Dendritic cell treated with granulocyte-macrophage colony-stimulating factor and Interleukin-4, amounts not matched to agents 40 ng/mL and 50 ng/mL, for 4 days (primary cell): ENCODE measurements around the gene STXBP6.
"Not testable (repeated sequence)": the region's sequence is repeated elsewhere in the genome, so short reads cannot be mapped to it uniquely, and the experiment has no call there.

Experiments
- H3K27ac Mint-ChIP-seq: one replicate; pipeline ENCODE4 v1.8.0; 2022; ENCODE audit warnings: mild to moderate bottlenecking, mixed read lengths
- H3K27me3 Mint-ChIP-seq: one replicate; pipeline ENCODE4 v1.8.0; 2022; ENCODE audit warnings: mild to moderate bottlenecking, mixed read lengths
- H3K36me3 Mint-ChIP-seq: one replicate; pipeline ENCODE4 v1.8.0; 2022; ENCODE audit warnings: low read depth, mixed read lengths
- H3K4me1 Mint-ChIP-seq: one replicate; pipeline ENCODE4 v1.8.0; 2022; ENCODE audit warnings: low read depth, mixed read lengths
- H3K4me3 Mint-ChIP-seq: one replicate; pipeline ENCODE4 v1.8.0; 2022; ENCODE audit warnings: mild to moderate bottlenecking, moderate library complexity, mixed read lengths
- H3K9me3 Mint-ChIP-seq: one replicate; pipeline ENCODE4 v1.8.0; 2022; ENCODE audit warnings: mixed read lengths
- intact Hi-C: fragments of 100-400 bp; cut with micrococcal nuclease; formaldehyde crosslinking; loops from one replicate; pipeline ENCODE4 v1.15.0; 2022

The STXBP6 gene

GRCh38 chr14:24836324-24836723, 213.6 kb downstream of the STXBP6 start:
- H3K36me3 Mint-ChIP-seq, H3K27ac Mint-ChIP-seq, H3K27me3 Mint-ChIP-seq, intact Hi-C loops, H3K4me1 Mint-ChIP-seq, H3K9me3 Mint-ChIP-seq, H3K4me3 Mint-ChIP-seq: not testable (repeated sequence)

GRCh38 chr14:24834956-24835355, 215.0 kb downstream of the STXBP6 start:
- no peaks in the 10 kb centered on the region for H3K4me1 Mint-ChIP-seq

GRCh38 chr14:24833385-24833784, 216.6 kb downstream of the STXBP6 start:
- Mint-ChIP-seq H3K9me3 (no peaks in the 10 kb centered on the region), H3K27me3 (no peaks in the 10 kb centered on the region), H3K36me3 (no peaks in the 10 kb centered on the region), H3K4me3 (no peak overlapping the region), H3K4me1 (no peaks in the 10 kb centered on the region), H3K27ac (no peak overlapping the region)
- intact Hi-C loops, result no loop called here

More at GRCh38 chr14:24834956-24835355, 215.0 kb downstream of the STXBP6 start:
- H3K9me3 Mint-ChIP-seq, result no peaks in the 10 kb centered on the region
- no peaks in the 10 kb centered on the region for H3K36me3 Mint-ChIP-seq
- intact Hi-C loops, result no loop called here
- no peaks in the 10 kb centered on the region for H3K27me3 Mint-ChIP-seq
- H3K27ac Mint-ChIP-seq, result no peak overlapping the region
- H3K4me3 Mint-ChIP-seq, result no peak overlapping the region

GRCh38 chr14:24831677-24832076, 218.3 kb downstream of the STXBP6 start:
- no peaks in the 10 kb centered on the region for H3K4me1 Mint-ChIP-seq
- no peaks in the 10 kb centered on the region for H3K27me3 Mint-ChIP-seq
- no peak overlapping the region for H3K27ac Mint-ChIP-seq
- intact Hi-C loops, result no loop called here
- no peaks in the 10 kb centered on the region for H3K36me3 Mint-ChIP-seq
- H3K9me3 Mint-ChIP-seq, result no peaks in the 10 kb centered on the region
- H3K4me3 Mint-ChIP-seq, result no peak overlapping the region

GRCh38 chr14:24829862-24830261, 220.1 kb downstream of the STXBP6 start:
- intact Hi-C loops, result no loop called here
- no peak overlapping the region for H3K4me3 Mint-ChIP-seq
- H3K27ac Mint-ChIP-seq, result no peak overlapping the region
- H3K4me1 Mint-ChIP-seq, result no peaks in the 10 kb centered on the region
- no peaks in the 10 kb centered on the region for H3K9me3 Mint-ChIP-seq
- no peaks in the 10 kb centered on the region for H3K27me3 Mint-ChIP-seq
- H3K36me3 Mint-ChIP-seq, result no peaks in the 10 kb centered on the region

- Mint-ChIP-seq H3K4me3 (no peak overlapping the region), H3K27me3 (no peaks in the 10 kb centered on the region), H3K9me3 (no peaks in the 10 kb centered on the region), H3K27ac (no peak overlapping the region), H3K36me3 (no peaks in the 10 kb centered on the region), H3K4me1 (no peaks in the 10 kb centered on the region)
- intact Hi-C loops, result no loop called here
Measured at GRCh38 chr14:24828486-24828885, 221.5 kb downstream of the STXBP6 start.

- Mint-ChIP-seq H3K27ac (no peak overlapping the region), H3K4me1 (no peaks in the 10 kb centered on the region), H3K4me3 (no peak overlapping the region), H3K36me3 (no peaks in the 10 kb centered on the region), H3K27me3 (peaks cover 7% of the 10 kb centered on the region), H3K9me3 (no peaks in the 10 kb centered on the region)
- intact Hi-C loops, result no loop called here
Measured at GRCh38 chr14:24826390-24826789, 223.6 kb downstream of the STXBP6 start.

- Mint-ChIP-seq H3K4me3 (no peak overlapping the region), H3K9me3 (no peaks in the 10 kb centered on the region), H3K36me3 (no peaks in the 10 kb centered on the region), H3K4me1 (no peaks in the 10 kb centered on the region), H3K27me3 (peaks cover 9% of the 10 kb centered on the region), H3K27ac (no peak overlapping the region)
- intact Hi-C loops, result no loop called here
Measured at GRCh38 chr14:24820616-24821015, 229.3 kb downstream of the STXBP6 start.

- Mint-ChIP-seq H3K36me3 (no peaks in the 10 kb centered on the region), H3K27me3 (peaks cover 9% of the 10 kb centered on the region), H3K4me3 (no peak overlapping the region), H3K4me1 (no peaks in the 10 kb centered on the region), H3K27ac (no peak overlapping the region), H3K9me3 (no peaks in the 10 kb centered on the region)
- intact Hi-C loops, result no loop called here
Measured at GRCh38 chr14:24818823-24819341, 231.1 kb downstream of the STXBP6 start.

- H3K4me1 Mint-ChIP-seq, result no peaks in the 10 kb centered on the region
- no peak overlapping the region for H3K27ac Mint-ChIP-seq
- intact Hi-C loops, result no loop called here
- H3K27me3 Mint-ChIP-seq, result peaks cover 9% of the 10 kb centered on the region
- no peak overlapping the region for H3K4me3 Mint-ChIP-seq
- H3K36me3 Mint-ChIP-seq, result no peaks in the 10 kb centered on the region
- H3K9me3 Mint-ChIP-seq, result no peaks in the 10 kb centered on the region
Measured at GRCh38 chr14:24818058-24818822, 231.7 kb downstream of the STXBP6 start.

GRCh38 chr14:24817212-24818057, 232.5 kb downstream of the STXBP6 start:
- Mint-ChIP-seq H3K27me3 (peaks cover 9% of the 10 kb centered on the region), H3K9me3 (no peaks in the 10 kb centered on the region), H3K4me1 (no peaks in the 10 kb centered on the region), H3K27ac (no peak overlapping the region), H3K4me3 (no peak overlapping the region), H3K36me3 (no peaks in the 10 kb centered on the region)
- intact Hi-C loops, result no loop called here

GRCh38 chr14:24816929-24817211, 233.1 kb downstream of the STXBP6 start:
- Mint-ChIP-seq H3K9me3 (no peaks in the 10 kb centered on the region), H3K27me3 (peaks cover 6% of the 10 kb centered on the region), H3K27ac (no peak overlapping the region), H3K4me1 (no peaks in the 10 kb centered on the region), H3K36me3 (no peaks in the 10 kb centered on the region), H3K4me3 (no peak overlapping the region)
- intact Hi-C loops, result no loop called here

- Mint-ChIP-seq H3K36me3 (no peaks in the 10 kb centered on the region), H3K9me3 (no peaks in the 10 kb centered on the region), H3K27me3 (peaks cover 2% of the 10 kb centered on the region), H3K4me3 (no peak overlapping the region), H3K4me1 (no peaks in the 10 kb centered on the region), H3K27ac (no peak overlapping the region)
- intact Hi-C loops, result no loop called here
Measured at GRCh38 chr14:24816011-24816928, 233.7 kb downstream of the STXBP6 start.

- Mint-ChIP-seq H3K36me3 (no peaks in the 10 kb centered on the region), H3K4me3 (no peak overlapping the region), H3K9me3 (no peaks in the 10 kb centered on the region), H3K27me3 (no peaks in the 10 kb centered on the region), H3K4me1 (no peaks in the 10 kb centered on the region), H3K27ac (no peak overlapping the region)
- intact Hi-C loops, result no loop called here
Measured at GRCh38 chr14:24815543-24815942, 234.4 kb downstream of the STXBP6 start.
